ENCODE data around the gene CASP10. TPM values are rescaled to one million over a fixed set of nuclear protein-coding genes. Genes with fewer than 3 reads are reported as not detected.
A peak's percentile ranks its signal among the peaks of the same experiment; 100 is the strongest.
"Not testable (repeated sequence)": the region's sequence is repeated elsewhere in the genome, so short reads cannot be mapped to it uniquely, and the experiment has no call there.

The CASP10 gene
- total and polyA plus RNA-seq, 3 donors from 2014 or later, result 2.4 to 10.4 (median 5.2) TPM

- peak overlapping the region in 1 of 2 donors; percentile 15 for H3K27ac ChIP-seq
- H3K36me3 ChIP-seq (ENCODE audit: low read depth, missing control alignments), result no peaks in the 10 kb centered on the region
- TF ChIP-seq POLR2A (IDR thresholded peaks at IDR 0.05), result no peak
- TF ChIP-seq CTCF (IDR thresholded peaks at IDR 0.05), result no peak
- H3K4me1 ChIP-seq, result peaks cover 10% of the 10 kb centered on the region
- intact Hi-C loops (cut with DNase I; ENCODE audit: low total_unique reads), result no loop called here
- WGBS, 2 donors, result 57 to 71% methylated on average over 21 of the region's 21 CpGs
- no peak for DNase-seq
- no peaks in the 10 kb centered on the region for H3K27me3 ChIP-seq
- H3K9me3 ChIP-seq, result no peaks in the 10 kb centered on the region
- H3K4me3 ChIP-seq, result peak overlapping the region; percentile 9 to 30
Measured at GRCh38 chr2:201233812-201234662, 51.1 kb downstream of the CASP10 start.

- peaks cover 10% of the 10 kb centered on the region for H3K4me1 ChIP-seq
- DNase-seq, result no peak
- intact Hi-C loops (cut with DNase I; ENCODE audit: low total_unique reads), result no loop called here
- H3K4me3 ChIP-seq, result no peak overlapping the region
- 68 to 74% methylated on average over 3 of the region's 3 CpGs for WGBS, 2 donors
- no peak for TF ChIP-seq CTCF (IDR thresholded peaks at IDR 0.05)
- no peak for TF ChIP-seq POLR2A (IDR thresholded peaks at IDR 0.05)
- no peaks in the 10 kb centered on the region for H3K36me3 ChIP-seq (ENCODE audit: low read depth, missing control alignments)
- H3K9me3 ChIP-seq, result no peaks in the 10 kb centered on the region
- H3K27ac ChIP-seq, result no peak overlapping the region
- no peaks in the 10 kb centered on the region for H3K27me3 ChIP-seq
Measured at GRCh38 chr2:201234663-201235135, 51.8 kb downstream of the CASP10 start.

GRCh38 chr2:201235860-201236811 lies 53.2 kb downstream of the CASP10 start:
- no peaks in the 10 kb centered on the region for H3K27me3 ChIP-seq
- peaks cover 10% of the 10 kb centered on the region for H3K4me1 ChIP-seq
- no peaks in the 10 kb centered on the region for H3K36me3 ChIP-seq (ENCODE audit: low read depth, missing control alignments)
- H3K27ac ChIP-seq, result no peak overlapping the region
- intact Hi-C loops (cut with DNase I; ENCODE audit: low total_unique reads), result no loop called here
- no peaks in the 10 kb centered on the region for H3K9me3 ChIP-seq
- TF ChIP-seq CTCF (IDR thresholded peaks at IDR 0.05) (peak; percentile 52 to 62 (median 60)), POLR2A (IDR thresholded peaks at IDR 0.05) (no peak)
- 39 to 44% methylated on average over 14 of the region's 14 CpGs for WGBS, 2 donors
- peak; percentile 79 for DNase-seq
- H3K4me3 ChIP-seq, result no peak overlapping the region

GRCh38 chr2:201237486-201238123 lies 54.7 kb downstream of the CASP10 start:
- Histone ChIP-seq H3K4me3 (no peak overlapping the region), H3K27ac (no peak overlapping the region), H3K36me3 (ENCODE audit: low read depth, missing control alignments) (no peaks in the 10 kb centered on the region), H3K4me1 (peaks cover 4% of the 10 kb centered on the region), H3K9me3 (no peaks in the 10 kb centered on the region), H3K27me3 (no peaks in the 10 kb centered on the region)
- DNase-seq, result no peak
- no peak for TF ChIP-seq POLR2A (IDR thresholded peaks at IDR 0.05)
- no peak for TF ChIP-seq CTCF (IDR thresholded peaks at IDR 0.05)
- intact Hi-C loops (cut with DNase I; ENCODE audit: low total_unique reads), result no loop called here
- 74 to 83% methylated on average over 7 of the region's 7 CpGs for WGBS, 2 donors

- H3K9me3 ChIP-seq; H3K4me3 ChIP-seq; H3K36me3 ChIP-seq (ENCODE audit: low read depth, missing control alignments); H3K27me3 ChIP-seq; intact Hi-C loops (cut with DNase I; ENCODE audit: low total_unique reads); H3K27ac ChIP-seq; H3K4me1 ChIP-seq: not testable (repeated sequence)
- peak; percentile 51 for DNase-seq
- WGBS, 2 donors, result 74 to 90% methylated on average over 21 of the region's 21 CpGs
Measured at GRCh38 chr2:201239167-201239935, 56.4 kb downstream of the CASP10 start.
